Fibroblast of the aortic adventitia (primary cell): ENCODE measurements around the gene GRIK4. TPM values are rescaled to one million over a fixed set of nuclear protein-coding genes. Genes with fewer than 3 reads are reported as not detected.

Source experiments
- DNase-seq: peaks from one replicate; pipeline ENCODE4 v3.0.0-alpha.2; 2010; ENCODE audit warnings: low read depth
- H3K4me3 ChIP-seq: 2 replicates; pipeline ENCODE4 v1.5.1; 2011; ENCODE audit warnings: low read depth, mild to moderate bottlenecking, control low read depth, low read length, moderate library complexity
- total RNA-seq: library from RNA; depleted of rRNA; stranded (reverse); fragments of >200 nt; gene quantifications from 2 replicates; pipeline ENCODE4 v1.2.3, GENCODE V29; 2012; ENCODE audit warnings: low replicate concordance
- TF ChIP-seq, protein P1 (sequence below): IDR thresholded peaks from 2 replicates; pipeline ENCODE4 v1.5.1; 2011; ENCODE audit warnings: mild to moderate bottlenecking, low read length, control low read depth, inconsistent platforms; ENCODE audit not compliant: insufficient read depth

Gene GRIK4
- total RNA-seq, 1 donor, result not detected

DNA sequence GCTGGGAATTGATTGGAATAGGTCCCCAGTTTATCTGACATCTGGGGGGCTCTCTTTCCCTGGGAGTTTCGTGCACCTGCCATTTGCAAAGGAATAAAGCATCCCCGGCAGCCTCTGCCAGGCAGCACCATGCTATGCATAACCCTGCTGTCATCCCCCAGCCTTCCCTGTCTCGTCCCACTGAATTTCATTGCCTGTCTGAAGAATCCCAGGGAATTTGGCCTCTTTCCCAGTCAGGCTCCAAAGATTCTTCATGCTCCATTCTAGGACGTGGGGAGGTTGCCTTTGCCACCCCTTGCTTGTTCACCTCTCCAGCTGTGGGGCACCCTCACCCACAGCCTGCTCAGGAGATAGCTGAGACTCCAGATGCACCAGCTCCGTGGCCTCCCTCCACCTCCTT is 317.3 kb downstream of the GRIK4 start:
- H3K4me3 ChIP-seq, result no peak overlapping the region
- TF ChIP-seq, protein P1, sequence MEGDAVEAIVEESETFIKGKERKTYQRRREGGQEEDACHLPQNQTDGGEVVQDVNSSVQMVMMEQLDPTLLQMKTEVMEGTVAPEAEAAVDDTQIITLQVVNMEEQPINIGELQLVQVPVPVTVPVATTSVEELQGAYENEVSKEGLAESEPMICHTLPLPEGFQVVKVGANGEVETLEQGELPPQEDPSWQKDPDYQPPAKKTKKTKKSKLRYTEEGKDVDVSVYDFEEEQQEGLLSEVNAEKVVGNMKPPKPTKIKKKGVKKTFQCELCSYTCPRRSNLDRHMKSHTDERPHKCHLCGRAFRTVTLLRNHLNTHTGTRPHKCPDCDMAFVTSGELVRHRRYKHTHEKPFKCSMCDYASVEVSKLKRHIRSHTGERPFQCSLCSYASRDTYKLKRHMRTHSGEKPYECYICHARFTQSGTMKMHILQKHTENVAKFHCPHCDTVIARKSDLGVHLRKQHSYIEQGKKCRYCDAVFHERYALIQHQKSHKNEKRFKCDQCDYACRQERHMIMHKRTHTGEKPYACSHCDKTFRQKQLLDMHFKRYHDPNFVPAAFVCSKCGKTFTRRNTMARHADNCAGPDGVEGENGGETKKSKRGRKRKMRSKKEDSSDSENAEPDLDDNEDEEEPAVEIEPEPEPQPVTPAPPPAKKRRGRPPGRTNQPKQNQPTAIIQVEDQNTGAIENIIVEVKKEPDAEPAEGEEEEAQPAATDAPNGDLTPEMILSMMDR, result no peak
- DNase-seq, result no peak

DNA sequence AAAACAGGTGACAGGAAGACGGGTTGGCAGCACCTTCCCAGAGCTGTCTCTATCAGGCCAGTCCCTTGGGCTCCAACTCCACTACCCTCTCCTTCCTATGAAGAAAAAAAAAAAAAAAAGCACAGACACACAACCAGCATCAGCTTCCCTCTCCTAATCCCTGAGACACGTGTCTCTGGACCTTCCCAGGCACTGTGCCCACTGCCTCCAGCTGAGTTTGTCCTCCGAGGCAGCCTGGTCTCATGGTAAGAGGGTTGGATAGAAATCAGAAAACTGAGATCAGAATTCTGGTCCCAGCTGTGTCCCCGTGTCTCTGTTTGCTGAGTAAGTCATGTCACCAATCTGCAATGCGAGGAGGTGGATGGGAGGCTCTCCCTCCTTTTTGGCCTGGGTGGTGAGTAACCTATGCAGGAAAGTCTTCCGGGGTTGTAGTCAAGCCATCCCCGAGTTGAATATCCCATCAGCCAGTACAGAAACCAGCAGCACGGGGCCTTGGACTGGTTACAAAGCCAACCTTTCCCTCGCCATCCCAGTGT is 318.6 kb downstream of the GRIK4 start:
- TF ChIP-seq, protein P1, result no peak
- no peak for DNase-seq

DNA sequence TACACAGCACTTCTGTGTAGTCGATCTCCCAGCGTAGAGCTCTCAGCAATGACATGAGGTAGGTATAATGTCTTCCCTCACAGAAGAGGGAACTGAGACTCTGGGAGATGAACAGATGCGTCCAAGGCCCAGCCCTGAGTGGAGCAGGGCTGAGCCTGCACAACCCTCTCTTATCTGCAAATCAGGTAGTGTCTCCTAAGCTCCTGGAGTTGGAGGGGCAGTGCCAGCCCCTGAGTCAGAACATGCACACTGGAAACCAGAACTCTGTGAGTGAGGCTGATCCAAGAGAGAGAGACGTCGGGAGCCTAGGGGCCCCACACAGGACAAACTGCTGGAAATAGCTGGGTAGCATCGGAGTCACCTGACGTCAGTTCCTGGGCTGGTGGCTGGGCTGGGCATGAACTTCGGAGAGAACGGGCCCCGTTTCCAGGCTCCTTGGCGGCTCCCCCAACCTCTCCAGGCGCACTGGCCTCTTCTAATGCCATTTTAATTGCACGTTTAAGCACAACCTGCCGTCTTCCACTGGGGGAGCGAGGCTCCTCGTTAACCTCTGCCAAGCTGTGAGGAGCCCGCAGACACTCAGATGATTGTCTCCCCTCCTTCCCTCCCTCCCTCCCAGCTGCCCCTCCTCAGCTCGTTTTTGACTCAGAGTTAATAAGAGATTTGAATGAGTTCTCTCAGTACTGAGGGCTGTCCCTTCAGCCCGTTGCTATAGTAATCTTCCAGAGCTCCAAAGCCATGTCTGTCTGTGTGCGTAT is 321.1 kb downstream of the GRIK4 start:
- H3K4me3 ChIP-seq, result no peak overlapping the region
- no peak for DNase-seq
- TF ChIP-seq, protein P1, result no peak

More for the DNA sequence above, 318.6 kb downstream of the GRIK4 start:
- H3K4me3 ChIP-seq, result no peak overlapping the region

DNA sequence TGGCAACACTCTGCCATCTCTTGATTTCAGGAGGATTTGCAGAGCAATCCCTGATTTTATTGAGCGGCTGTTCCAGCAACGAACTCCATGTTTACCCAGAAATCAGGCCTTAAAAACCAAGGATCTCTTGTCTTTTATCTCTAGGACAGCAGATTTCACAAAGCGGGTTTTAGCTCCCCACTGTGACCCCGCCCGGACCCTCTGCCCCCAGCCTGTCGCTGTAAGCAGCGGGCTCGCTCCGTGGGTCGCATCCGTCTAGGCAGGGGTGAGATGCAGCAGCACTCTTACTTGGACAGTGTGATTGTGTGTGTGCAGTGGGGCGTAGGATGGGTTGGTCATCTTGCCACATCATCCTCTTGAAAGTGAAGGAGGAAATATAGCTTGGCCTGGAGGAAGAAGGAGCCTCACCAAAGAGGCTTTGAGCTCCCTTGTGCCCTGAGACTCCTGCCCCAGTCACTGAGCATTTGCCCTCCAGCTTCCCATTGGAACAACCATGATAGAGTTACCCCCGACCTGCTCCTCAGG is 323.2 kb downstream of the GRIK4 start:
- TF ChIP-seq, protein P1, result no peak

DNA sequence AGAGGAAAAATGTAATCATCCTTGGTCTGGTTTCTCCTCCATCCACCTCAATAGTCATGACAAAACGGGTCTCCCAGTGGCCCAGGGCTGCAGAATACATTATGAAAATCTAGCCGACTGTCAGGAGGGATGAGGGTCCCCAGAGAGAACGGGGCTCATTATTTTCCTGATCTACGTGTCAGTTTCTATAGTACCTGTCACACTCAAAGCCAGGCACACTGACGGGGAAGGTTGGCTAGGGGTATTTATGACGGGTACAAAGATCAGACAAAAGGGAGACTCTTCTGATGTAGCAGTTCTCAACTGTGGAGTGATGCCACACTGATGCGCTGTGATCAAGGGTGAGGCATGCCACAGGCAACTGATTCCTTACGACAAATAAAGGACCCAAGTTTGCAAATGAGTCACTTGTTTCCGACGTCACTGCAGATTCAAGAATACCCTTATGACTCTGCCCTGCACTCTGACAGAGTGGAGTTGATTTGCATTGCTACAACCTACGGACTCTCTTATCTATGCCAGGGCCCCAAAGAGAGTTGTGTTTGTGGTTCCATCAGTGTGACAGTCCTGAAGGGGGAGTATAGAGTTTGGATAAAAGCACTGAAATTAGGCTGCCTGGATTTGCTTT is 324.2 kb downstream of the GRIK4 start:
- TF ChIP-seq, protein P1, result no peak
- no peak for DNase-seq
- H3K4me3 ChIP-seq, result no peak overlapping the region

More for the DNA sequence above, 323.2 kb downstream of the GRIK4 start:
- H3K4me3 ChIP-seq, result no peak overlapping the region
- no peak for DNase-seq

DNA sequence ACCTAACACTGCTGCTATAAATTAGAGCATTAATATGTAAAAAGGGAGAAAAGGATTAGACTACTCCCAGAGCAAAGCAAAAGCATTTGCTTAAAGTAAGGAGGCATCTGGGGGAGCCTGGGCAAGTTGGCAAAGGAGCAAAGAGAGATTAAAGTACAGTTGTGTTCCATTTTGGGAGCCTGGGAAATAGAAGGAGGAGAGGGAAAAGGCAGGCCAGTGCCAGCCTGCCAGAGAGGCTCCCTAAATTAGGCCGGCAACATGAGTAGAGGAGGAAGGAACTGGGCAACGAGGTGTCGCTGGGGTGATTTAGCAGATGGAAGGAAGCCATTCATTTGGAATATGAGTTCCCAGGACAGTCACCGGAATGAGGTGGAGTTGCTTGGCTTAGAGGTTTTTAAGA is 326.1 kb downstream of the GRIK4 start:
- H3K4me3 ChIP-seq, result no peak overlapping the region
- DNase-seq, result no peak
- TF ChIP-seq, protein P1, result no peak
